Neural crest cell (in vitro differentiated cells): Measurements from ENCODE around the gene UMAD1. TPM values are rescaled to one million over a fixed set of nuclear protein-coding genes. Genes with fewer than 3 reads are reported as not detected.
A peak's percentile ranks its signal among the peaks of the same experiment; 100 is the strongest.

Source experiments
- DNase-seq: peaks from one replicate; pipeline ENCODE4 v3.0.0; 2021; ENCODE audit warnings: low read depth, mixed read lengths, low spot score
- H3K27ac Mint-ChIP-seq: one replicate; pipeline ENCODE4 v1.8.0; 2021; ENCODE audit warnings: mild to moderate bottlenecking, mixed read lengths; ENCODE audit not compliant: unreplicated experiment
- H3K27me3 Mint-ChIP-seq: 2 replicates; pipeline ENCODE4 v1.8.0; 2021; ENCODE audit warnings: low read depth, mild to moderate bottlenecking, mixed read lengths
- H3K36me3 Mint-ChIP-seq: 2 replicates; pipeline ENCODE4 v1.8.0; 2021; ENCODE audit warnings: low read depth, mild to moderate bottlenecking, mixed read lengths
- H3K4me1 Mint-ChIP-seq: 2 replicates; pipeline ENCODE4 v1.8.0; 2021; ENCODE audit warnings: mixed read lengths
- H3K4me3 Mint-ChIP-seq: one replicate; pipeline ENCODE4 v1.8.0; 2021; ENCODE audit warnings: mild to moderate bottlenecking, mixed read lengths
- H3K9me3 Mint-ChIP-seq: 2 replicates; pipeline ENCODE4 v1.8.0; 2021; ENCODE audit warnings: mixed read lengths
- long read RNA-seq: library from polyadenylated mRNA; unstranded; transcript quantifications from one replicate; pipeline ENCODE4 v2.0.0, GENCODE V29; 2020
- total RNA-seq: library from RNA; stranded (reverse); gene quantifications from 2 replicates; pipeline ENCODE4 v1.2.1, GENCODE V29; 2021
- TF ChIP-seq, protein P1 (sequence below): fragments of 200-600 bp; sonication (generic); conservative IDR thresholded peaks from 2 replicates; pipeline ENCODE4 v1.5.0; 2021; ENCODE audit warnings: antibody characterized with exemption, mild to moderate bottlenecking

Gene UMAD1
- total RNA-seq, result 9.3 and 9.8 TPM in 2 replicates
- long read RNA-seq, partial matches to known transcripts, result 2 of 8 reads
- long read RNA-seq, other reads (novel, unspliced or antisense), result 4 of 8 reads

DNA sequence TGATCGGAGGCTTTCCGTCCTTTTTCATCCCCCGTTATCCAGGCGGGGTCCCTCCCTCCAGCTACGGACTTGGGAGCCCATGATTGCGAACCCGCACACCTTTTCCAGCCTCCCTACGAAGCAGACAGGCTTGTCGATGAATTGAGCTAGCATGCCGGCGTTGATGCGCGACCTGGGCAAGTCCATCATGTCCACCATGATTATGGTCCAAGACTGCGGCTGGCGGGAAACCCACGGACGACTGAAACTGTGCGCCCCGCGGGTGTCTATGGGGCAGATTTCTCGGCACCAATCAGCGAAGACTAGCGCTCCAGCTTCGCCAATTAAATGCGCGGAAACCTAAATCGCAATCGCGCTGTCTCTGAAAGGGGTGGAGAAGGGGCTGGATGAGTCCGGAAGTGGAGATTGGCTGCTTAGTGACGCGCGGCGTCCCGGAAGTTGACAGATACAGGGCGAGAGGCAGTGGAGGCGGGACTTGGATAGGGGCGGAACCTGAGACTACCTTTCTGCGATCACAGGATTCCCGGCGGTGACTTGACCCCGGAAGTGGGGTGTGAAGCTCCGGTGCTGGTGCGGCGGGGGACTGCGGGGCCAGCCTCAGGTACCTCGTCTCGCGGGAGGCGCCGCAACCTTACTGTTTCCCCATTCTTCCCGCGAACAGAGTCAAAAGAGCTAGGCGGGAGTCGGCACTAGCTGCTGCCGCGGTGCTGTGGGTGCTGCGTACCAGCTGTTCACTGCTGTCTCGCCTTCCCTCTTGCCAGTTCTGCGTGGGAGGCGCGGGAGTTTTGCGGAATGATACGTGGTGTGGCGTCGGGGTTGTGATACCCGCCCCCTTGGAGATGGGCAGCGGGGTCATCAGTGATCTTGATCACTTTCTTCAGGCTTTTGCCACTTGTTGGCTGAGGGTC is at the start of gene UMAD1:
Gene UMAD1, plus strand, starts transcription at position 532 of the 908 bp plus-strand sequence. CDS start 32,620 bp downstream, outside the sequence.
- H3K27me3 Mint-ChIP-seq, result no peaks in the 10 kb centered on the region
- H3K9me3 Mint-ChIP-seq, result no peaks in the 10 kb centered on the region
- TF ChIP-seq, protein P1, sequence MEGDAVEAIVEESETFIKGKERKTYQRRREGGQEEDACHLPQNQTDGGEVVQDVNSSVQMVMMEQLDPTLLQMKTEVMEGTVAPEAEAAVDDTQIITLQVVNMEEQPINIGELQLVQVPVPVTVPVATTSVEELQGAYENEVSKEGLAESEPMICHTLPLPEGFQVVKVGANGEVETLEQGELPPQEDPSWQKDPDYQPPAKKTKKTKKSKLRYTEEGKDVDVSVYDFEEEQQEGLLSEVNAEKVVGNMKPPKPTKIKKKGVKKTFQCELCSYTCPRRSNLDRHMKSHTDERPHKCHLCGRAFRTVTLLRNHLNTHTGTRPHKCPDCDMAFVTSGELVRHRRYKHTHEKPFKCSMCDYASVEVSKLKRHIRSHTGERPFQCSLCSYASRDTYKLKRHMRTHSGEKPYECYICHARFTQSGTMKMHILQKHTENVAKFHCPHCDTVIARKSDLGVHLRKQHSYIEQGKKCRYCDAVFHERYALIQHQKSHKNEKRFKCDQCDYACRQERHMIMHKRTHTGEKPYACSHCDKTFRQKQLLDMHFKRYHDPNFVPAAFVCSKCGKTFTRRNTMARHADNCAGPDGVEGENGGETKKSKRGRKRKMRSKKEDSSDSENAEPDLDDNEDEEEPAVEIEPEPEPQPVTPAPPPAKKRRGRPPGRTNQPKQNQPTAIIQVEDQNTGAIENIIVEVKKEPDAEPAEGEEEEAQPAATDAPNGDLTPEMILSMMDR, result no peak
- H3K4me3 Mint-ChIP-seq, result peak within 1 kb of the TSS; percentile 93
- H3K4me1 Mint-ChIP-seq, result peaks cover 38% of the 10 kb centered on the region
- peak within 1 kb of the TSS; percentile 98 for H3K27ac Mint-ChIP-seq
- peaks cover 10% of the 10 kb centered on the region for H3K36me3 Mint-ChIP-seq
- peak; percentile 85 for DNase-seq

DNA sequence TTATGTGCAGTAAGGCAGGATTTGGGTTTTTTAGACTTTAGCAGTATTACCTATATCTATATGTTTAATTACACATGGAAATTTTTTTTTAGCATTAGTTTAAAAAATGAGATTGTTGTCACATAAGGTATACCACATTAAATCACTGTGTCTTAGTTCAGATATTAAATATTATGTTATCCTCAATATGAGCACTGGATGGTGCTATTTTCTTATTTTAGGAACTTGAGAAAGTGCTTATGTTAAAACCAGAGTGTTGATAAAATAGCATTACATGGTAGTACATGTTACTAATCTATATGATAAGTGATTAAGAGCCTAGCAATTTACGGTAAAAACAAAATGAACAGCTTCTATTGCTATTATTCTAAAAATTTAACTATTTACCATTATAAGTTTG is 45.1 kb upstream of the UMAD1 start:
- DNase-seq, result no peak
- no peaks in the 10 kb centered on the region for H3K27me3 Mint-ChIP-seq
- H3K4me1 Mint-ChIP-seq, result no peaks in the 10 kb centered on the region
- H3K27ac Mint-ChIP-seq, result no peak overlapping the region
- H3K4me3 Mint-ChIP-seq, result no peak overlapping the region
- peaks cover 36% of the 10 kb centered on the region for H3K36me3 Mint-ChIP-seq
- H3K9me3 Mint-ChIP-seq, result peaks cover 4% of the 10 kb centered on the region
- TF ChIP-seq, protein P1, result peak; percentile 64

DNA sequence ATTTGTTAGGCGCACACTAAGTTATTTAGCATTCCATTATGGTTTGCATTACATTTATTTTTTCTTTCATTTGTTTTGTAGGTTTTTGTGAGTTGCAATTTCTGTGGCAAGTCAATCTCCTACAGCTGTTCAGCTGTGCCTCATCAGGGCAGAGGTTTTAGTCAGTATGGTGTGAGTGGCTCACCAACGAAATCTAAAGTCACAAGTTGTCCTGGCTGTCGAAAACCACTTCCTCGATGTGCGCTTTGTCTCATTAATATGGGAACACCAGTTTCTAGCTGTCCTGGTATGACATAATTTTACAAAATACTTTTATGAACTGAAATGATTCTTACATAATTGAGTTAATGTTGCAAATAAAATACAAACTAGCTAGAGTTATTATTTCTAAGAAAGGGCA is 44.4 kb upstream of the UMAD1 start:
- no peak for DNase-seq
- Mint-ChIP-seq H3K9me3 (peaks cover 9% of the 10 kb centered on the region), H3K27ac (no peak overlapping the region), H3K36me3 (peaks cover 38% of the 10 kb centered on the region), H3K4me1 (no peaks in the 10 kb centered on the region), H3K27me3 (no peaks in the 10 kb centered on the region), H3K4me3 (no peak overlapping the region)
- TF ChIP-seq, protein P1, result no peak

DNA sequence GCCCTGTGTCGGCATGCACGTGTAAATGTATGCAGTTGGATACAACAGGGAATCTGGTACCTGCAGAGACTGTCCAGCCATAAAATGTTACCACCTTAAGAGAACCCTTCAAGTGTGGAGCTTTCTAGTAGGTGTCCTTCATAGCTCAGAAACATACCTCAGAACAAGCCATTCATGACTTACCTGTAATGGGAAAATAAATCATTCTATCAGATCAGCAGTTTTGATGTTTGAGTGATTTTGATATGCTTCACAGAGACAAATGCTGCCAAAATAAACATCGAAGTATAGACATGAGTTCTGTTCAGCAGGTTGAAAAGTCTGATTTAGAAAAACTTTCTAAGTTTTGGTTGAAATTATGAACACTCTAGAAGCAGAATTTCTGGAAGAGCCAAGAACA is 33.5 kb upstream of the UMAD1 start:
- TF ChIP-seq, protein P1, result no peak
- Mint-ChIP-seq H3K27ac (no peak overlapping the region), H3K4me1 (no peaks in the 10 kb centered on the region), H3K4me3 (no peak overlapping the region), H3K36me3 (peaks cover 3% of the 10 kb centered on the region), H3K27me3 (no peaks in the 10 kb centered on the region), H3K9me3 (no peaks in the 10 kb centered on the region)
- no peak for DNase-seq

DNA sequence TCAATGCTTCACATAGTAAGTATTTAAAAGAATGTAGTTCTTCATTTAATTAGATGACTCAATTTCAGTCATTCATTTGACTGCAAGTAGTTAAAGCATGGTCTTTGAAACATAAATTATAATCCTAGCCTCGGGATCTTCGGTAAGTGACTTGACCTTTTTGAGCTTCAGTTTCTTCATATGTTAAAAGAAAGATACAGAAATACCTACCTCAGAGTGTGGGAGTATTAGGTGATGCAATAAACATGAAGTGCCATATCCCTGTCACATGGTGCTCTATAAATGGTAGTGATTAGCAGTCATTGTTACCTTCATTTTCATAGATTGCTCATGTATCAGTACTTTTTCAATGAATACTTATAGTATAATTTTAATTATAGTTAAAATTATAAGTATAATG is 31.2 kb upstream of the UMAD1 start:
- no peak overlapping the region for H3K27ac Mint-ChIP-seq
- H3K27me3 Mint-ChIP-seq, result no peaks in the 10 kb centered on the region
- H3K9me3 Mint-ChIP-seq, result no peaks in the 10 kb centered on the region
- no peaks in the 10 kb centered on the region for H3K4me1 Mint-ChIP-seq
- H3K36me3 Mint-ChIP-seq, result peaks cover 3% of the 10 kb centered on the region
- no peak overlapping the region for H3K4me3 Mint-ChIP-seq
- no peak for DNase-seq
- TF ChIP-seq, protein P1, result no peak
